ENCODE data around the gene LSM12.
A peak's percentile ranks its signal among the peaks of the same experiment; 100 is the strongest.
"Not testable (repeated sequence)": the region's sequence is repeated elsewhere in the genome, so short reads cannot be mapped to it uniquely, and the experiment has no call there.

The LSM12 gene

GRCh38 chr17:44066204-44066930, at the start of gene LSM12:
Gene LSM12, minus strand, starts transcription at chr17:44066671. Its CDS starts 84 bp downstream, at chr17:44066587.
- DNase-seq = peak; percentile 91

DNA sequence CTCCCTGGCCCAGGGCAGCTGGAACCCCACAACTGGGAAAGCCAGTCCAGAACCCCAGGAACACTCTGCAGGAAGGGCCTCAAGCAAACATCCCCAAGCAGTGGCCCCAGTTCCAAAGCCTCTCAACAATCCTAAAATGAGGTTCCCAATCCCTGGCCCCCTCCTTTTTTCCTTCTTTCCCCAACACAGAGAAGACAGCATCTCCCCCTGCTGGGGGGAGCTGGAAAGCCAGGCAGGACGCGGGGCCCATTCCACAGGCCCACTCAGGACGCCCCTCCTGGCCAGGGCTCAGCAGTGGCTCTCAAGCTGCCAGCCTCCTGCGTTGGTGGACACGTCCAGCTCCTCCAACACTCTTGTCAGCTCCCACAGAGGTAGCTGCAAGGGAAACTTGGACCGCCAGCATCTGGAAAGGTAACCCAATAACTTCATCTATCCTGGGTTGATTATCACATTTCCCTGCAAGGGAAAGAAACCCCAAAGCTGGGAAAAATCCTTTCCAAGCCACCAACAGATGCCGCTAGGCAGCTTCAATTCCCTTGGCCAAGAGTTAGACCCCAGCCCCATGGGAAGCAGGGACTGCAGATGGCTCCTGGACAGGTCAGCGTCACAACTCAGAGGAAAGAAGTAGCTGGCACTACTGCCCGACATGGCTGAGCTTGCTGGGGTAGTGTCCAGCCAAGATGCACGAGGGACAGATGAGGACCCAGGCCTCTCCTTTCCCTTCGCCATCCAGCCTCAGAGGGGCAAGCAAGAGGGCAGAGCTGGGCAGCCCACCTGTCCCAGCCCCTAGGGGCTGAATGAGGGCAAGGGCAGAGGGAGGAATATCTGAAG, 49.3 kb upstream of the LSM12 start:
- DNase-seq = peak; percentile 42

GRCh38 chr17:44113868-44114840, 47.7 kb upstream of the LSM12 start:
- no peak for DNase-seq

- no peak for DNase-seq
These were observed 46.9 kb upstream of the LSM12 start for GRCh38 chr17:44113382-44113781.

DNA sequence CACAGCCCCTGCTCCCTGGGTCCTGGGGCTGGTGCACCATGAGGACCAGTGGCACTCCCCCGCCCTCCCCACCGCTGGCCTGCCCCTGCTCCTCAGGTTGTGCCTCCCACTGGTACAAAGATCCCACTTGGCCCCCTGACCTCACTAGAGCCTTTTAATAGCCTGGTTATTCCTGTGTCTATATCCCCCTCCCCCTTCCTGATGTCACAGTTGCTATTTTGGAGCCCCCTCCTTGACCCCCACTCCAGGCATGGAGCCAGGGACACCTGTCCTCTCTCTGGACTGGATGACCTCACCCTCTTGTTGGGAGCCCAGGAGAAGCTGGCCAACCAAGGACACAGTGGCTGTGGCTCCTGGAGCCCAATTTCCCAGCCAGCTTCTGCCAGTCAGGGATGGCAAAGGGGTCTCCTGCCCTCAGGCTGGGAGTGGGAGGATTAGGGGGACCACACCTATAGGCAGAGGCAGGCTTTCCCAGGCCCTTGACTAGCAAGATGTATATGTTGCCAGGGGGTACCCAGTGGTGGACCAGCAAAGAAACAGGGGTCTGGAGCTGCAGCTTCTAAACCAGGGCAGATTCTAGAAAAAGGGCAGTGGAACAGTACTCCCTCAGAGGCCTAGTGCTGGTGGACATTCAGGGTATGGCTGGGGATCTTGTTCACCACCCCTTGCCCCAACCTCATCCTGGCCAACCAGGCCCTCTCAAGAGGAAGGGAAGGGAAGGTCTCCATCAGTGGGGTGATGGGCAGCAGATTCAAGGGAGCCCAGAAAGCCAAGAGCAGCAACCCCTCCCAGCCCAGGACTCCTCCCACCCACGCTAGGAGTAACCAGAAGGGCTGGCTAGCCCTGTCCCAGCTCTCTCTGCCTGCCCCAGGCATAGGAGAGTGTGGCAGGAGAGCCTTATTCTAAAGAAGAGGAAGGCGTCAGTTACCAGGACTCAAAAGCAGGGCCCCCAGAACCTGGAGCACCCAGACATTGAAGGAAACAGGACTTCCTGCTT, 46.1 kb upstream of the LSM12 start:
- DNase-seq = no peak

GRCh38 chr17:44111777-44112176, 45.3 kb upstream of the LSM12 start:
- no peak for DNase-seq

- peak; percentile 93 for DNase-seq
These were observed 44.6 kb upstream of the LSM12 start for GRCh38 chr17:44110823-44111633.

- DNase-seq = no peak
These were observed 43.7 kb upstream of the LSM12 start for GRCh38 chr17:44110011-44110686.

DNA sequence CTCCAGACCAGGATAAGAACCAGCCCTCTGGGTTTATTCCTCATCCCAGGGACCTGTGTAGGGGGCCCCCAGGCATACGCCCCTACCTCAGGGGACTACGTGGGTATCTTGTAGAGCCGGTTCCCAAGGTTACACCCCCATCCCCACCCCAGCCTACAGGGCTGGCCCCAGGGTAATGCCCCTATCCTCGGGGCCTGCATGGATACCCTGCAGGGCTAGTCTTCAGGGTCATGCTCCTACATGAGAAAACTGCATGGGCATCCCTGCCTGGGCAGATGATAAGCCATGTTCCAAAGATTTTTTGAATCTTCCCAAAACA, 42.8 kb upstream of the LSM12 start:
- no peak for DNase-seq

GRCh38 chr17:44108440-44109311, 42.2 kb upstream of the LSM12 start:
- DNase-seq = peak; percentile 93

- no peak for DNase-seq
These were observed 40.3 kb upstream of the LSM12 start for GRCh38 chr17:44106801-44107200.

DNA sequence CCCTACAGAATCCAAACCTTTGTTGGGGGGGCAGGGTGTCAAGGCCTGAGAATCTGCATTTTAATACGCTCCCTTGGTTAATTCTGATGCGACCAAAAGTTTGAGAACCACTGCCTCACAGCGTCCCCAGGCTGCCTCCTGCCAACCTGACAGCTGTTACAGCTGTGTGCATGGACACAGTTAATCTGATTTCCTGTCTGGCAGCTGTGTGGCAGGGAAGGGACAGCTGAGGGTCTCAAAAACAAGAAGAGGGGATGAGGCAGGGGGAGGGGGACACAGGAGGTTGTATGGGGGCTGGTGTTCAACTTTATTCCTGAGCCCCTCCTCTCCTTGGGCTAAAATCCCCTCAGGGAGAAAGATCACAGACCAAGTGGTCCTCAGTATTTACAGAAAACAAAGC, 39.5 kb upstream of the LSM12 start:
- no peak for DNase-seq

- no peak for DNase-seq
These were observed 39.0 kb upstream of the LSM12 start for GRCh38 chr17:44105483-44105882.

GRCh38 chr17:44102849-44103622, 36.6 kb upstream of the LSM12 start:
- DNase-seq = no peak

DNA sequence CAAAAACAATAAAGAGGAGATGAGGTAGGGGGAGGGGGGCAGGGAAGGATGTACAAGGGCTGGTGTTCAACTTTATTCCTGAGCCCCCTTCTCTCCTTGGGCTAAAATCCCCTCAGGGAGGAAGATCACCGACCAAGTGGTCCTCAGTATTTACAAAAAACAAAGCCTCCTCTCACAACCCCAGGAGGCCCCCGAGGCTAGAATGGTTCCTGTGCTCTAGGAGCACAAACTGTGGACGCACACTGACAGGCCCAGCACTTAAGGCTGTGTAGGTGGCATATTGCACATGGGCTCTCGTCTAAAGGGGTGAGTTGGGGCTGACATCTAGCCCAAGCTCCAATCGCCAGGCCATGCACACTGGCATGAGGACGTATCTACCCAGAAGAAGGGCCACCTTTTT, 35.4 kb upstream of the LSM12 start:
- not testable (repeated sequence) for DNase-seq

DNA sequence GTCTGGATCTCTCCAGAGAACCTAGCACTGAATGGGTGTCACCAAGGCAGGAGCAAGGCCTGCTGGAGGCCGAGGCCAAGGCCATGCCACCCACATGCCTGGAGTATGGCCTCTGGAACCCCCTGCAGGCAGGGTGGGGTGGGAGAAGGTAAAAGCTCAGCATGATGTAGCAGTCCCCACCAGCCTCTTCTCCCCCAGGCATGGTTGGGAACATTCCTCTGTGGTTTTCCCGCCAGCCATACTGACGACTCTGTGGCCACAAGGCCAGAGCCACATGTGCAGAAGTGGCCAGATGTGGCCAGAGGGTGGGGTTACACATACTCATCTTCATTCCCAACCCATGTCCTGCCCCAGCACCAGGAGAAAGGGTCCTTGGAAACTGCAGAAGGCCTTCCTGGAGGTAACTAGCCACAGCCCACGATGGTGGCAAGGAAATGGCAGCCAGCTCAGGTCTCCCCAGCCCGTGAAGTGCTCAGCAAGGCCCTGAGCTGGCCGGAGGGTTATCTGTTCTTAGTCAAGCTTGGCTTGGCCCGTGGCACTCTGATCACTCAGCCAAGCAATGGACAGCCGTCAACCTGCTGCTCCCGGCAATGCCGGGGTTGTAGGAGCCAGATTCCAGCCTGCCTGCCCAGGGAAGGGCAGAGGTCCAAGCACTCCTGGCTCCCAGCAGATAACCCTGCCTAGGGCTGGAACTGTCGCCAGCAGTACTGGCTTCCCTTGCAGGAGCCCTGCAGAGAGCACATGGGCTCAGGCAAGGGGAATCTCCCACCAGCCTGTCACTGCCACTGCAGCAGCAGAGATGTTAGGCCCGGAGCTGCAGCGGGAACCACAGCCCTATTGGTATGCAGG, 30.9 kb upstream of the LSM12 start:
- DNase-seq = peak; percentile 74
